Trophoblast cell (in vitro differentiated cells and primary cell): ENCODE results near the gene LAMB1.

Experiments used
- DNase-seq, 2 donors: peaks; one replicate each; pipeline ENCODE4 v3.0.0-alpha.2; 2016
- H2AFZ ChIP-seq: 2 replicates; pipeline ENCODE4 v1.6.1; 2013; ENCODE audit warnings: low read length, moderate library complexity, mild to moderate bottlenecking; ENCODE audit not compliant: insufficient read depth, poor library complexity
- H2AK5ac ChIP-seq: 2 replicates; pipeline ENCODE4 v1.6.1; 2013; ENCODE audit warnings: mild to moderate bottlenecking, low read length
- H2BK120ac ChIP-seq: 2 replicates; pipeline ENCODE4 v1.6.1; 2013; ENCODE audit warnings: low read length, mild to moderate bottlenecking, moderate library complexity; ENCODE audit not compliant: insufficient read depth, poor library complexity
- H2BK12ac ChIP-seq: 2 replicates; pipeline ENCODE4 v1.6.1; 2013; ENCODE audit warnings: mild to moderate bottlenecking, low read length, moderate library complexity
- H2BK5ac ChIP-seq: 2 replicates; pipeline ENCODE4 v1.6.1; 2013; ENCODE audit warnings: low read length, low read depth, moderate library complexity, mild to moderate bottlenecking; ENCODE audit not compliant: poor library complexity
- H3K14ac ChIP-seq: 2 replicates; pipeline ENCODE4 v1.6.1; 2013; ENCODE audit warnings: mild to moderate bottlenecking, low read length
- H3K18ac ChIP-seq: 2 replicates; pipeline ENCODE4 v1.6.1; 2013; ENCODE audit warnings: mild to moderate bottlenecking, low read length
- H3K23ac ChIP-seq: 2 replicates; pipeline ENCODE4 v1.6.1; 2013; ENCODE audit warnings: low read length
- H3K27ac ChIP-seq: 2 replicates; pipeline ENCODE4 v1.5.1; 2013; ENCODE audit warnings: low read depth, mild to moderate bottlenecking, inconsistent platforms, low read length, moderate library complexity
- H3K27me3 ChIP-seq: 2 replicates; pipeline ENCODE4 v1.6.1; 2013; ENCODE audit warnings: inconsistent platforms, mild to moderate bottlenecking, low read length, moderate library complexity; ENCODE audit not compliant: insufficient read depth
- H3K36me3 ChIP-seq, 2 experiments: 1 replicate in 1 of 2; 2 replicates in 1 of 2; pipeline ENCODE4 v1.6.1; 2013; ENCODE audit warnings: low read length in 2 of 2, mild to moderate bottlenecking in 2 of 2, moderate library complexity in 1 of 2; ENCODE audit not compliant: insufficient read depth in 2 of 2, control insufficient read depth in 1 of 2
- H3K4ac ChIP-seq: 2 replicates; pipeline ENCODE4 v1.6.1; 2013; ENCODE audit warnings: low read depth, mild to moderate bottlenecking, low read length, moderate library complexity
- H3K4me1 ChIP-seq, 2 experiments: 1 replicate in 1 of 2; 2 replicates in 1 of 2; pipeline ENCODE4 v1.6.1; 2013; ENCODE audit warnings: low read length in 2 of 2, mild to moderate bottlenecking in 2 of 2, moderate library complexity in 1 of 2; ENCODE audit not compliant: insufficient read depth in 2 of 2, control insufficient read depth in 1 of 2
- H3K4me2 ChIP-seq: 2 replicates; pipeline ENCODE4 v1.6.1; 2013; ENCODE audit warnings: inconsistent platforms, mild to moderate bottlenecking, low read length, moderate library complexity
- H3K4me3 ChIP-seq: 2 replicates; pipeline ENCODE4 v1.5.1; 2013; ENCODE audit warnings: mild to moderate bottlenecking, low read depth, low read length, inconsistent platforms
- H3K79me1 ChIP-seq: one replicate; pipeline ENCODE4 v1.6.1; 2013; ENCODE audit warnings: low read length
- H3K79me2 ChIP-seq: 2 replicates; pipeline ENCODE4 v1.6.1; 2013; ENCODE audit warnings: low read length, mild to moderate bottlenecking; ENCODE audit not compliant: control insufficient read depth, insufficient read depth, poor library complexity
- H3K9ac ChIP-seq: 2 replicates; pipeline ENCODE4 v1.6.1; 2013; ENCODE audit warnings: mild to moderate bottlenecking, low read length
- H3K9me3 ChIP-seq: 2 replicates; pipeline ENCODE4 v1.6.1; 2013; ENCODE audit warnings: low read depth, mild to moderate bottlenecking, control low read depth, inconsistent platforms, low read length; ENCODE audit not compliant: insufficient read depth
- H4K12ac ChIP-seq: 2 replicates; pipeline ENCODE4 v1.6.1; 2013; ENCODE audit warnings: low read depth, mild to moderate bottlenecking, low read length, moderate library complexity
- H4K8ac ChIP-seq: 2 replicates; pipeline ENCODE4 v1.6.1; 2013; ENCODE audit warnings: low read depth, mild to moderate bottlenecking, low read length, moderate library complexity
- H4K91ac ChIP-seq: one replicate; pipeline ENCODE4 v1.6.1; 2013; ENCODE audit warnings: low read depth, mild to moderate bottlenecking, low read length, moderate library complexity
- WGBS: extraction: QIAGEN DNeasy Blood & Tissue Kit; methylation state at CpG from one replicate; pipeline ENCODE4 v1.1.7; 2013; ENCODE audit warnings: missing lambda C conversion rate; ENCODE audit not compliant: insufficient read length, insufficient coverage; ENCODE audit errors: extremely low coverage; 5-methylcytosine and 5-hydroxymethylcytosine counted together

The LAMB1 gene

GRCh38 chr7:108028111-108028510, 25.1 kb upstream of the LAMB1 start:
- no peak overlapping the region for H3K4me3 ChIP-seq
- H2AK5ac ChIP-seq = no peak overlapping the region
- no peak overlapping the region for H4K91ac ChIP-seq
- no peak overlapping the region for H3K9ac ChIP-seq
- no peak overlapping the region for H2AFZ ChIP-seq
- H3K36me3 ChIP-seq = no peaks in the 10 kb centered on the region
- no peak overlapping the region for H2BK120ac ChIP-seq
- H3K4me1 ChIP-seq = peaks cover 3 to 6% of the 10 kb centered on the region in 2 experiments
- no peak overlapping the region for H2BK12ac ChIP-seq
- no peaks in the 10 kb centered on the region for H3K27me3 ChIP-seq
- H3K18ac ChIP-seq = no peak overlapping the region
- WGBS = no CpG with 5 or more reads among the region's 2 CpGs
- H3K27ac ChIP-seq = no peak overlapping the region
- H3K79me1 ChIP-seq = peaks cover 5% of the 10 kb centered on the region
- no peaks in the 10 kb centered on the region for H3K79me2 ChIP-seq
- no peak overlapping the region for H4K8ac ChIP-seq
- H3K4ac ChIP-seq = no peak overlapping the region
- no peak overlapping the region for H4K12ac ChIP-seq
- H3K14ac ChIP-seq = no peak overlapping the region
- no peak overlapping the region for H3K23ac ChIP-seq
- H3K4me2 ChIP-seq = no peak overlapping the region
- H3K9me3 ChIP-seq = no peaks in the 10 kb centered on the region
- no peak for DNase-seq
- no peak overlapping the region for H2BK5ac ChIP-seq

DNA sequence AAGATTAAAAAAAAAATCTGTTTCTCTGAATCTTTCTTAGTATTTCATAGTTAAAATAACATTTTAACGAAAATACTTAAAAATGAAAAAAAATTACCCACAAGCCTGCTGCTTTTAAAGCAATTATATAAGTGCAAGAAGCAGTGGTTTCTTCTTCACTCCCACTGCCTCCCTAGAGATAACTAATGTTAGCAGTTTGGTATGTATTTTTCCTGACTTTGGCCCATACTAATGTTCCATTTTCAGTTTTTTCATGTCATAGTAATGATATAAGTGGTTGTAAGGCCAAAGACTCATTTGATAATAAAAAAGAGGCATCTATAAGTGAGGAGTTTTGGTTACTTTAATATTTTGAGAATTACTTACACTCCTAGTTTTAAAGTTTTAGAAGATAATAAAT, 24.3 kb upstream of the LAMB1 start:
- Histone ChIP-seq H2AK5ac (no peak overlapping the region), H3K4me2 (no peak overlapping the region), H4K12ac (no peak overlapping the region), H2AFZ (no peak overlapping the region), H3K9me3 (no peaks in the 10 kb centered on the region), H3K27ac (no peak overlapping the region), H4K91ac (no peak overlapping the region), H3K36me3 (no peaks in the 10 kb centered on the region), H3K79me2 (no peaks in the 10 kb centered on the region), H3K4ac (no peak overlapping the region), H3K4me3 (no peak overlapping the region), H3K14ac (no peak overlapping the region), H2BK120ac (no peak overlapping the region), H4K8ac (no peak overlapping the region), H2BK5ac (no peak overlapping the region), H3K27me3 (no peaks in the 10 kb centered on the region), H3K4me1 (peaks cover 3 to 6% of the 10 kb centered on the region in 2 experiments), H2BK12ac (no peak overlapping the region), H3K9ac (no peak overlapping the region), H3K18ac (no peak overlapping the region), H3K23ac (no peak overlapping the region), H3K79me1 (peaks cover 5% of the 10 kb centered on the region)
- no peak for DNase-seq
- WGBS = no CpG with 5 or more reads among the region's 1 CpG

DNA sequence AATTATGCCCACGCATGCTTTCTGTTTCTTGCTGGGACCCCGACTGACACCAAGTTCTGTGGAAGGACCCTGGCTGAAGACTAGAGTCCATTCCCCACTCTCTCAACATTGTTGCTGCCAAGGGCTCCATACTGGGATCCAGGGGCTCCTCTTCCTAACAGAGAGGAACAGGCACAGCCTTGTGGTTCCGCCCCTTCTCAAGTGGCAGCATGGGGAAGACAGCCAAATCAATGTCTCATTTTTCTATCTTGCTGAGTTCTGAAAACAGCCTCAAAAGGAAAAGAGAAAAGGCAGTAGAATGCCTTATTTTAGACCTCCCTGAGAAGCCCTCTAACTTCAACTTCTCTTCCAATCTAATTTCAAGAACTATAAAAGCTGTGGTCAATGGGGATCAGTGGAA, 23.7 kb upstream of the LAMB1 start:
- H3K4ac ChIP-seq = no peak overlapping the region
- H4K8ac ChIP-seq = no peak overlapping the region
- H3K36me3 ChIP-seq = no peaks in the 10 kb centered on the region
- no peaks in the 10 kb centered on the region for H3K27me3 ChIP-seq
- no peak overlapping the region for H2BK12ac ChIP-seq
- no peak overlapping the region for H3K4me3 ChIP-seq
- H3K79me1 ChIP-seq = peaks cover 5% of the 10 kb centered on the region
- no peak overlapping the region for H4K12ac ChIP-seq
- no peak overlapping the region for H3K27ac ChIP-seq
- H3K23ac ChIP-seq = no peak overlapping the region
- H2BK5ac ChIP-seq = no peak overlapping the region
- H3K4me1 ChIP-seq = peaks cover 3 to 6% of the 10 kb centered on the region in 2 experiments
- no peak overlapping the region for H3K4me2 ChIP-seq
- no peak overlapping the region for H3K9ac ChIP-seq
- H3K14ac ChIP-seq = no peak overlapping the region
- H3K9me3 ChIP-seq = no peaks in the 10 kb centered on the region
- H3K18ac ChIP-seq = no peak overlapping the region
- no peak overlapping the region for H4K91ac ChIP-seq
- DNase-seq = no peak
- no CpG with 5 or more reads among the region's 3 CpGs for WGBS
- no peak overlapping the region for H2BK120ac ChIP-seq
- H2AK5ac ChIP-seq = no peak overlapping the region
- H3K79me2 ChIP-seq = no peaks in the 10 kb centered on the region
- no peak overlapping the region for H2AFZ ChIP-seq

GRCh38 chr7:108026116-108026515, 23.2 kb upstream of the LAMB1 start:
- H3K4ac ChIP-seq = no peak overlapping the region
- no peak overlapping the region for H4K91ac ChIP-seq
- DNase-seq = no peak
- no peaks in the 10 kb centered on the region for H3K36me3 ChIP-seq
- H2AK5ac ChIP-seq = no peak overlapping the region
- WGBS = no CpG with 5 or more reads among the region's 5 CpGs
- H2AFZ ChIP-seq = no peak overlapping the region
- no peak overlapping the region for H3K18ac ChIP-seq
- H4K8ac ChIP-seq = no peak overlapping the region
- H3K79me2 ChIP-seq = no peaks in the 10 kb centered on the region
- H2BK120ac ChIP-seq = no peak overlapping the region
- no peaks in the 10 kb centered on the region for H3K9me3 ChIP-seq
- H3K14ac ChIP-seq = no peak overlapping the region
- H3K79me1 ChIP-seq = peaks cover 5% of the 10 kb centered on the region
- H3K27me3 ChIP-seq = no peaks in the 10 kb centered on the region
- no peak overlapping the region for H3K4me3 ChIP-seq
- no peak overlapping the region for H4K12ac ChIP-seq
- no peak overlapping the region for H2BK12ac ChIP-seq
- no peak overlapping the region for H3K9ac ChIP-seq
- H3K27ac ChIP-seq = no peak overlapping the region
- peaks cover 3 to 6% of the 10 kb centered on the region in 2 experiments for H3K4me1 ChIP-seq
- no peak overlapping the region for H2BK5ac ChIP-seq
- no peak overlapping the region for H3K23ac ChIP-seq
- H3K4me2 ChIP-seq = no peak overlapping the region
